ENCODE measurements around the gene SDS.

Gene SDS

GRCh38 chr12:113400362-113400761, 3.3 kb downstream of the SDS start:
- no peak overlapping the region for H3K4me3 ChIP-seq (replicated peaks; ENCODE audit: low read depth, low read length)
- DNase-seq (ENCODE audit: extremely low read depth, low read depth) = no peak
- TF ChIP-seq CTCF (IDR thresholded peaks at IDR 0.05; ENCODE audit: low read depth, low read length, missing control alignments) = no peak

GRCh38 chr12:113399490-113399889, 4.2 kb downstream of the SDS start:
- DNase-seq (ENCODE audit: extremely low read depth, low read depth) = no peak
- no peak overlapping the region for H3K4me3 ChIP-seq (replicated peaks; ENCODE audit: low read depth, low read length)
- TF ChIP-seq CTCF (IDR thresholded peaks at IDR 0.05; ENCODE audit: low read depth, low read length, missing control alignments) = no peak

GRCh38 chr12:113398346-113399290, 5.1 kb downstream of the SDS start:
- no peak for DNase-seq (ENCODE audit: extremely low read depth, low read depth)
- TF ChIP-seq CTCF (IDR thresholded peaks at IDR 0.05; ENCODE audit: low read depth, low read length, missing control alignments) = no peak
- H3K4me3 ChIP-seq (replicated peaks; ENCODE audit: low read depth, low read length) = no peak overlapping the region

- no peak for TF ChIP-seq CTCF (IDR thresholded peaks at IDR 0.05; ENCODE audit: low read depth, low read length, missing control alignments)
- H3K4me3 ChIP-seq (replicated peaks; ENCODE audit: low read depth, low read length) = no peak overlapping the region
- DNase-seq (ENCODE audit: extremely low read depth, low read depth) = no peak
These were observed 6.0 kb downstream of the SDS start for GRCh38 chr12:113397497-113398197.

- no peak for TF ChIP-seq CTCF (IDR thresholded peaks at IDR 0.05; ENCODE audit: low read depth, low read length, missing control alignments)
- no peak for DNase-seq (ENCODE audit: extremely low read depth, low read depth)
- no peak overlapping the region for H3K4me3 ChIP-seq (replicated peaks; ENCODE audit: low read depth, low read length)
These were observed 6.7 kb downstream of the SDS start for GRCh38 chr12:113396828-113397496.

GRCh38 chr12:113396200-113396599, 7.5 kb downstream of the SDS start:
- no peak for TF ChIP-seq CTCF (IDR thresholded peaks at IDR 0.05; ENCODE audit: low read depth, low read length, missing control alignments)
- H3K4me3 ChIP-seq (replicated peaks; ENCODE audit: low read depth, low read length) = no peak overlapping the region
- no peak for DNase-seq (ENCODE audit: extremely low read depth, low read depth)

All from HFF-Myc (cell line).